Colonic mucosa (tissue), 4 donors: Measurements from ENCODE around the gene EPB41L1. TPM values are rescaled to one million over a fixed set of nuclear protein-coding genes. Genes with fewer than 3 reads are reported as not detected.

Source experiments
- DNase-seq: peaks from one replicate; pipeline ENCODE4 v3.0.0-alpha.2; 2020
- H3K27ac ChIP-seq: fragments of 200-600 bp; one replicate; pipeline ENCODE4 v1.8.0; 2021
- H3K27me3 ChIP-seq: fragments of 200-600 bp; one replicate; pipeline ENCODE4 v1.8.0; 2021
- H3K36me3 ChIP-seq: fragments of 200-600 bp; one replicate; pipeline ENCODE4 v1.8.0; 2021
- H3K4me1 ChIP-seq: fragments of 200-600 bp; one replicate; pipeline ENCODE4 v1.8.0; 2021; ENCODE audit warnings: mild to moderate bottlenecking
- H3K4me3 ChIP-seq: fragments of 200-600 bp; one replicate; pipeline ENCODE4 v1.8.0; 2021
- H3K9ac ChIP-seq, 2 donors: one replicate each; pipeline ENCODE4 v1.7.0; 2013; ENCODE audit warnings: control low read depth in 2 of 2, low read depth in 2 of 2, low read length in 2 of 2
- H3K9me3 ChIP-seq: fragments of 200-600 bp; one replicate; pipeline ENCODE4 v1.8.0; 2021
- intact Hi-C: fragments of 100-400 bp; cut with DNase I; formaldehyde crosslinking; loops from one replicate; pipeline ENCODE4 v1.14.1; 2022
- total RNA-seq, 2 donors: library from RNA; stranded (reverse); fragmentation: NEBNext Ultra II Directional in 1 of 2; extraction: Animal tissue kit (Norgen Biotek cat#: 25700) in 1 of 2; gene quantifications; one replicate each; pipeline ENCODE4 v1.2.1, GENCODE V29; 2021
- TF ChIP-seq, protein P1 (sequence below): fragments of 200-600 bp; IDR thresholded peaks from one replicate; pipeline ENCODE4 v1.8.0; 2022; ENCODE audit warnings: antibody characterized with exemption, mild to moderate bottlenecking
- donor health status: healthy.
- donor health status: DM: no; HTN: no; CAD: no.
- donor health status: DM: no; HTN: no; CAD: no.

EPB41L1 gene
- total RNA-seq, 2 donors from 2014 or later: 40.3 to 59.2 TPM

DNA sequence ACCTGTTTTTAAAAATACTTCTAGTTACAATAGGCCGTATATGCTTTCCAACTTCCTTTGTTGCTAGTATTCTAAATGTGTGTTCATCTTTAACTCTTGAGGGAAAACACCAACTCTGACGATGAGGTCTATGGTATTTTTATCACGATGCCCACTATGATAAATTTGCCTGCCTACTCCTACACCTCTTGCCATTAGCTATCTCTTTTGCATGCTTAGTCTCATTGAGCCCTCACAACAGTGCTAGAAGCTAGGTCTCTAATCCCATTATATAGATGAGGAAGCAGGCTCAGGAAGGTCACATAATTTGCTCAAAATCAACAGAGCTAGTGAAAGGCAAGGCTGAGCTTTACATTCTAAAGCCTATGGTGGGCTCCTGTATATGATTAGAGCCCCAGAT is 94.9 kb downstream of the EPB41L1 start:
- Histone ChIP-seq H3K4me3 (no peak overlapping the region), H3K9me3 (no peaks in the 10 kb centered on the region), H3K27me3 (no peaks in the 10 kb centered on the region), H3K36me3 (peaks cover 4% of the 10 kb centered on the region), H3K4me1 (no peaks in the 10 kb centered on the region), H3K27ac (no peak overlapping the region), H3K9ac (no peak overlapping the region)
- TF ChIP-seq, protein P1, sequence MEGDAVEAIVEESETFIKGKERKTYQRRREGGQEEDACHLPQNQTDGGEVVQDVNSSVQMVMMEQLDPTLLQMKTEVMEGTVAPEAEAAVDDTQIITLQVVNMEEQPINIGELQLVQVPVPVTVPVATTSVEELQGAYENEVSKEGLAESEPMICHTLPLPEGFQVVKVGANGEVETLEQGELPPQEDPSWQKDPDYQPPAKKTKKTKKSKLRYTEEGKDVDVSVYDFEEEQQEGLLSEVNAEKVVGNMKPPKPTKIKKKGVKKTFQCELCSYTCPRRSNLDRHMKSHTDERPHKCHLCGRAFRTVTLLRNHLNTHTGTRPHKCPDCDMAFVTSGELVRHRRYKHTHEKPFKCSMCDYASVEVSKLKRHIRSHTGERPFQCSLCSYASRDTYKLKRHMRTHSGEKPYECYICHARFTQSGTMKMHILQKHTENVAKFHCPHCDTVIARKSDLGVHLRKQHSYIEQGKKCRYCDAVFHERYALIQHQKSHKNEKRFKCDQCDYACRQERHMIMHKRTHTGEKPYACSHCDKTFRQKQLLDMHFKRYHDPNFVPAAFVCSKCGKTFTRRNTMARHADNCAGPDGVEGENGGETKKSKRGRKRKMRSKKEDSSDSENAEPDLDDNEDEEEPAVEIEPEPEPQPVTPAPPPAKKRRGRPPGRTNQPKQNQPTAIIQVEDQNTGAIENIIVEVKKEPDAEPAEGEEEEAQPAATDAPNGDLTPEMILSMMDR: no peak
- intact Hi-C loops: no loop called here
- DNase-seq: no peak

GRCh38 chr20:36251426-36251825 is 96.9 kb downstream of the EPB41L1 start:
- TF ChIP-seq, protein P1: no peak
- no peak overlapping the region for H3K4me3 ChIP-seq
- H3K27me3 ChIP-seq: no peaks in the 10 kb centered on the region
- H3K4me1 ChIP-seq: no peaks in the 10 kb centered on the region
- DNase-seq: no peak
- no peaks in the 10 kb centered on the region for H3K9me3 ChIP-seq
- H3K9ac ChIP-seq: no peak overlapping the region
- intact Hi-C loops: no loop called here
- H3K27ac ChIP-seq: no peak overlapping the region
- no peaks in the 10 kb centered on the region for H3K36me3 ChIP-seq

GRCh38 chr20:36252511-36252910 is 98.0 kb downstream of the EPB41L1 start:
- H3K9me3 ChIP-seq: no peaks in the 10 kb centered on the region
- H3K36me3 ChIP-seq: no peaks in the 10 kb centered on the region
- no peak overlapping the region for H3K27ac ChIP-seq
- H3K4me1 ChIP-seq: no peaks in the 10 kb centered on the region
- no peak overlapping the region for H3K4me3 ChIP-seq
- TF ChIP-seq, protein P1: no peak
- no peaks in the 10 kb centered on the region for H3K27me3 ChIP-seq
- intact Hi-C loops: no loop called here
- DNase-seq: no peak
- H3K9ac ChIP-seq: no peak overlapping the region

- TF ChIP-seq, protein P1: no peak
Measured at GRCh38 chr20:36253036-36253435, 98.5 kb downstream of the EPB41L1 start.

DNA sequence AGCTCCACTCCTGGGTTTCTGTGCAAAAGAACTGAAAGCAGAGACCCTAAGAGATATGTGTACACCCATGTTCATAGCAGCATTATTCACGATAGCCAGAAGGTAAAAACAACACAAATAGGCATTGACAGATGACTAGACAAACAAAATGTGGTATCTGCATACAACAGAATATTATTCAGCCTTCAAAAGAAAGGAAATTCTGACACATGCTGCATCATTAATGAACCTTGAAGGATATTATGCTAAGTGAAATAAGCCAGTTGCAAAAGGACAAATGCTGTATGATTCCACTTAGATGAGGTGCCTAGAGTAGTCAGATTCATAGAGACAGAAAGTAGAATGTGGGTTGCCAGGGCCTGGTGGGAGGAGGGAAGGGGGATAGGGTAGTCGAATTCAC is 99.5 kb downstream of the EPB41L1 start:
- no peak overlapping the region for H3K27ac ChIP-seq
- no peaks in the 10 kb centered on the region for H3K9me3 ChIP-seq
- no peak overlapping the region for H3K4me3 ChIP-seq
- TF ChIP-seq, protein P1: no peak
- DNase-seq: no peak
- no peak overlapping the region for H3K9ac ChIP-seq
- no peaks in the 10 kb centered on the region for H3K27me3 ChIP-seq
- no peaks in the 10 kb centered on the region for H3K36me3 ChIP-seq
- H3K4me1 ChIP-seq: no peaks in the 10 kb centered on the region
- intact Hi-C loops: no loop called here

More at GRCh38 chr20:36253036-36253435, 98.5 kb downstream of the EPB41L1 start:
- no peaks in the 10 kb centered on the region for H3K36me3 ChIP-seq
- H3K9ac ChIP-seq: no peak overlapping the region
- DNase-seq: no peak
- H3K27ac ChIP-seq: no peak overlapping the region
- H3K4me1 ChIP-seq: no peaks in the 10 kb centered on the region
- H3K4me3 ChIP-seq: no peak overlapping the region
- H3K9me3 ChIP-seq: no peaks in the 10 kb centered on the region
- intact Hi-C loops: no loop called here
- no peaks in the 10 kb centered on the region for H3K27me3 ChIP-seq

- no peaks in the 10 kb centered on the region for H3K4me1 ChIP-seq
- no peaks in the 10 kb centered on the region for H3K36me3 ChIP-seq
- DNase-seq: no peak
- no peaks in the 10 kb centered on the region for H3K27me3 ChIP-seq
- H3K9me3 ChIP-seq: no peaks in the 10 kb centered on the region
- H3K27ac ChIP-seq: no peak overlapping the region
- H3K4me3 ChIP-seq: no peak overlapping the region
- TF ChIP-seq, protein P1: no peak
- H3K9ac ChIP-seq: no peak overlapping the region
- intact Hi-C loops: no loop called here
Measured at GRCh38 chr20:36255445-36255844, 100.9 kb downstream of the EPB41L1 start.
